Hepatic stellate cell (primary cell): ENCODE measurements around the gene RAB25.

Experiments used
- DNase-seq: peaks from one replicate; pipeline ENCODE4 v3.0.0; 2011; ENCODE audit warnings: low spot score

The RAB25 gene

GRCh38 chr1:156079762-156080161, 18.8 kb downstream of the RAB25 start:
- DNase-seq, result no peak

- no peak for DNase-seq
Observed at GRCh38 chr1:156080241-156080862, 19.4 kb downstream of the RAB25 start.

GRCh38 chr1:156080863-156081179, 19.9 kb downstream of the RAB25 start:
- DNase-seq, result no peak

- DNase-seq, result no peak
Observed at GRCh38 chr1:156081180-156081916, 20.4 kb downstream of the RAB25 start.

- DNase-seq, result no peak
Observed at GRCh38 chr1:156081917-156082308, 21.0 kb downstream of the RAB25 start.

GRCh38 chr1:156082309-156083091, 21.5 kb downstream of the RAB25 start, which contains the start of gene MEX3A:
TSS of gene MEX3A (minus strand) at chr1:156082465. CDS start at chr1:156081998, 467 bp downstream.
- DNase-seq, result peak; percentile 90

- no peak for DNase-seq
Observed at GRCh38 chr1:156083800-156084790, 23.1 kb downstream of the RAB25 start.

- no peak for DNase-seq
Observed at GRCh38 chr1:156086256-156086662, 25.3 kb downstream of the RAB25 start.

GRCh38 chr1:156089704-156090103, 28.7 kb downstream of the RAB25 start:
- DNase-seq, result no peak

GRCh38 chr1:156090138-156090839, 29.3 kb downstream of the RAB25 start:
- DNase-seq, result no peak

- DNase-seq, result peak; percentile 74
Observed at GRCh38 chr1:156090840-156091188, 29.9 kb downstream of the RAB25 start.

- DNase-seq, result no peak
Observed at GRCh38 chr1:156091610-156092009, 30.6 kb downstream of the RAB25 start.

- no peak for DNase-seq
Observed at GRCh38 chr1:156095906-156096508, 35.0 kb downstream of the RAB25 start.

GRCh38 chr1:156096640-156097391, 35.9 kb downstream of the RAB25 start:
- DNase-seq, result peak; percentile 90

- DNase-seq, result no peak
Observed at GRCh38 chr1:156097499-156098178, 36.7 kb downstream of the RAB25 start.

GRCh38 chr1:156098784-156099183, 37.8 kb downstream of the RAB25 start:
- no peak for DNase-seq

- no peak for DNase-seq
Observed at GRCh38 chr1:156099282-156099681, 38.3 kb downstream of the RAB25 start.

GRCh38 chr1:156100205-156100995, 39.4 kb downstream of the RAB25 start:
- DNase-seq, result no peak

- no peak for DNase-seq
Observed at GRCh38 chr1:156101880-156102279, 40.9 kb downstream of the RAB25 start.
